Measurements from ENCODE around the gene ARMH4. TPM values are rescaled to one million over a fixed set of nuclear protein-coding genes. Genes with fewer than 3 reads are reported as not detected.

The ARMH4 gene
- total RNA-seq, 1 experiment from 2014 or later, result 0.07 TPM

GRCh38 chr14:58072288-58073071, 79.5 kb downstream of the ARMH4 start:
- no peak overlapping the region for H3K4me3 ChIP-seq (ENCODE audit: low read depth, low read length)
- no peaks in the 10 kb centered on the region for H3K9me3 ChIP-seq
- BruUV-seq (replicated peaks), result no TSS peak
- H3K36me3 ChIP-seq (ENCODE audit: control insufficient read depth, insufficient read depth, low read length), result no peaks in the 10 kb centered on the region
- H3K36me3 Mint-ChIP-seq (ENCODE audit: insufficient read depth, unreplicated experiment), result no peaks in the 10 kb centered on the region
- no peaks in the 10 kb centered on the region for H3K4me1 Mint-ChIP-seq (ENCODE audit: low read depth, unreplicated experiment)
- H3K4me3 Mint-ChIP-seq (ENCODE audit: unreplicated experiment), result no peak overlapping the region
- ChIA-PET POLR2A (no interaction called here), CTCF (interaction anchor here (0.6 kb wide), 1 partner anchor 34 kb away, joined by 4 read pairs; no protein-coding TSS in a partner anchor)
- H3K27me3 Mint-ChIP-seq (ENCODE audit: insufficient read depth, unreplicated experiment), result peaks cover 9% of the 10 kb centered on the region
- peak; percentile 59 to 68 for DNase-seq
- H3K27me3 ChIP-seq (replicated peaks; ENCODE audit: control insufficient read depth, insufficient read depth, low read length), result no peaks in the 10 kb centered on the region
- no peaks in the 10 kb centered on the region for H3K4me1 ChIP-seq
- TF ChIP-seq, protein P1, sequence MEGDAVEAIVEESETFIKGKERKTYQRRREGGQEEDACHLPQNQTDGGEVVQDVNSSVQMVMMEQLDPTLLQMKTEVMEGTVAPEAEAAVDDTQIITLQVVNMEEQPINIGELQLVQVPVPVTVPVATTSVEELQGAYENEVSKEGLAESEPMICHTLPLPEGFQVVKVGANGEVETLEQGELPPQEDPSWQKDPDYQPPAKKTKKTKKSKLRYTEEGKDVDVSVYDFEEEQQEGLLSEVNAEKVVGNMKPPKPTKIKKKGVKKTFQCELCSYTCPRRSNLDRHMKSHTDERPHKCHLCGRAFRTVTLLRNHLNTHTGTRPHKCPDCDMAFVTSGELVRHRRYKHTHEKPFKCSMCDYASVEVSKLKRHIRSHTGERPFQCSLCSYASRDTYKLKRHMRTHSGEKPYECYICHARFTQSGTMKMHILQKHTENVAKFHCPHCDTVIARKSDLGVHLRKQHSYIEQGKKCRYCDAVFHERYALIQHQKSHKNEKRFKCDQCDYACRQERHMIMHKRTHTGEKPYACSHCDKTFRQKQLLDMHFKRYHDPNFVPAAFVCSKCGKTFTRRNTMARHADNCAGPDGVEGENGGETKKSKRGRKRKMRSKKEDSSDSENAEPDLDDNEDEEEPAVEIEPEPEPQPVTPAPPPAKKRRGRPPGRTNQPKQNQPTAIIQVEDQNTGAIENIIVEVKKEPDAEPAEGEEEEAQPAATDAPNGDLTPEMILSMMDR (IDR thresholded peaks at IDR 0.05; ENCODE audit: insufficient read depth in 1 of 2, low read depth in 1 of 2, low read length in 1 of 2, severe bottlenecking in 1 of 2, unreplicated experiment in 1 of 2), result peak; percentile 64 to 74
- no peaks in the 10 kb centered on the region for H3K9me3 Mint-ChIP-seq (ENCODE audit: unreplicated experiment)
- intact Hi-C loops (cut with micrococcal nuclease; ENCODE audit: unreplicated experiment), result loop anchor here (1.0 to 5.0 kb wide), 4 partner anchors 201 to 586 kb away; no protein-coding TSS in a partner anchor
- no peak overlapping the region for H3K27ac Mint-ChIP-seq (ENCODE audit: unreplicated experiment)

DNA sequence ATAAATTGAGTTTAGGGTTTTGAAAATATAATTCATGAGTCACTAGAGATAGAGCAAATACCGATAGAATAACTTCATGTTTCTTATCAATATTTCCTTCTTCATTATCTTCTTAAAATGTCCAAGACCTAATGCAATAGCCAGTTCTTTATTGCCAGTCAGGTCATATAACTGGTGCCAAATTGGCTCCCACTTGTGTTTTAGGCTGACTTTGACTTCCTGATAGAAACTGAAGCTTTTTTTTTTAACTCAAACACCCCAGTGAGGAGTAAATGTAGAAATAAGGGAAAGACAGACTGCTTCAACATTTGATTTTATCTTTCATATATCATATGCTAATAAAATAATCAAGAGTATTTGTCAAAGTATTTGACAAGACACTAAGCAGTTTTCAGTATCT, 80.7 kb downstream of the ARMH4 start:
- POLR2A ChIA-PET, result no interaction called here
- intact Hi-C loops (cut with micrococcal nuclease; ENCODE audit: unreplicated experiment), result loop anchor here (5.0 kb wide), 1 partner anchor 369 kb away; no protein-coding TSS in a partner anchor

DNA sequence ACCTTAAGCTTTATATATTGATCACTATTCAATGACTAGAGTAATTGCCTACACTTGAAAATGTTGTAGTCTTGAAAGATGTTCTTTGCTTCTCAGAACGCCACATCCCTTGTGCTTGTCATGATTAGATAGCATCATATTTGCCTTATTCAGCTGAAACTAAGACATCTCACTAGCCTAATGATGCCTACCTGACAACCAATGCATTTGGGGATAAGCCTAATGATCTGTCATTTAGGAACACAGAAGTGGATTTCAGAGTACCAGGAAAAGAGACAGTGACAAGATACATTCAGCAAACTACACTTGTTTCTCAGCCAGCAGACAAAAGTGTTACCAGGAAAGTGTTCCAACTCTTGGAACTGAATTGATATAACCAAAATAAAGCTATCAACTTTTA, 83.7 kb downstream of the ARMH4 start:
- no peaks in the 10 kb centered on the region for H3K4me1 Mint-ChIP-seq (ENCODE audit: low read depth, unreplicated experiment)

More for the DNA sequence above, 80.7 kb downstream of the ARMH4 start:
- no peaks in the 10 kb centered on the region for H3K9me3 ChIP-seq
- H3K36me3 ChIP-seq (ENCODE audit: control insufficient read depth, insufficient read depth, low read length), result no peaks in the 10 kb centered on the region
- Mint-ChIP-seq H3K4me3 (ENCODE audit: unreplicated experiment) (no peak overlapping the region), H3K9me3 (ENCODE audit: unreplicated experiment) (no peaks in the 10 kb centered on the region), H3K4me1 (ENCODE audit: low read depth, unreplicated experiment) (no peaks in the 10 kb centered on the region), H3K27me3 (ENCODE audit: insufficient read depth, unreplicated experiment) (peaks cover 13% of the 10 kb centered on the region), H3K36me3 (ENCODE audit: insufficient read depth, unreplicated experiment) (no peaks in the 10 kb centered on the region), H3K27ac (ENCODE audit: unreplicated experiment) (no peak overlapping the region)
- H3K27me3 ChIP-seq (replicated peaks; ENCODE audit: control insufficient read depth, insufficient read depth, low read length), result no peaks in the 10 kb centered on the region
- H3K4me1 ChIP-seq, result no peaks in the 10 kb centered on the region
- no peak overlapping the region for H3K4me3 ChIP-seq (ENCODE audit: low read depth, low read length)
- DNase-seq, result no peak
- TF ChIP-seq, protein P1 (IDR thresholded peaks at IDR 0.05; ENCODE audit: insufficient read depth in 1 of 2, low read depth in 1 of 2, low read length in 1 of 2, severe bottlenecking in 1 of 2, unreplicated experiment in 1 of 2), result no peak
- BruUV-seq (replicated peaks), result no TSS peak
- CTCF ChIA-PET, result no interaction called here

More for the DNA sequence above, 83.7 kb downstream of the ARMH4 start:
- no peaks in the 10 kb centered on the region for H3K36me3 ChIP-seq (ENCODE audit: control insufficient read depth, insufficient read depth, low read length)
- TF ChIP-seq, protein P1 (IDR thresholded peaks at IDR 0.05; ENCODE audit: insufficient read depth in 1 of 2, low read depth in 1 of 2, low read length in 1 of 2, severe bottlenecking in 1 of 2, unreplicated experiment in 1 of 2), result no peak
- H3K27me3 ChIP-seq (replicated peaks; ENCODE audit: control insufficient read depth, insufficient read depth, low read length), result no peaks in the 10 kb centered on the region
- Mint-ChIP-seq H3K9me3 (ENCODE audit: unreplicated experiment) (no peaks in the 10 kb centered on the region), H3K27me3 (ENCODE audit: insufficient read depth, unreplicated experiment) (peaks cover 14% of the 10 kb centered on the region), H3K4me3 (ENCODE audit: unreplicated experiment) (no peak overlapping the region), H3K27ac (ENCODE audit: unreplicated experiment) (no peak overlapping the region), H3K36me3 (ENCODE audit: insufficient read depth, unreplicated experiment) (no peaks in the 10 kb centered on the region)
- ChIA-PET POLR2A (no interaction called here), CTCF (no interaction called here)
- no TSS peak for BruUV-seq (replicated peaks)
- no peak for DNase-seq
- intact Hi-C loops (cut with micrococcal nuclease; ENCODE audit: unreplicated experiment), result no loop called here
- no peaks in the 10 kb centered on the region for H3K4me1 ChIP-seq
- no peaks in the 10 kb centered on the region for H3K9me3 ChIP-seq
- H3K4me3 ChIP-seq (ENCODE audit: low read depth, low read length), result no peak overlapping the region

All from Caco-2 (cell line).